ENCODE measurements around the gene IL1RL2.

Gene IL1RL2

GRCh38 chr2:102154946-102155702, 31.7 kb upstream of the IL1RL2 start:
- Histone ChIP-seq H3K9ac (no peak overlapping the region), H4K20me1 (ENCODE audit: insufficient read depth) (no peaks in the 10 kb centered on the region), H3K4me1 (ENCODE audit: low read depth, poor library complexity, severe bottlenecking) (no peaks in the 10 kb centered on the region), H3K79me2 (ENCODE audit: insufficient read depth, low read depth) (no peaks in the 10 kb centered on the region), H3K27ac (no peak overlapping the region), H2AFZ (ENCODE audit: low read depth) (no peak overlapping the region), H3K4me2 (no peak overlapping the region), H3K27me3 (ENCODE audit: insufficient read depth, low read depth) (no peaks in the 10 kb centered on the region), H3K36me3 (ENCODE audit: insufficient read depth) (no peaks in the 10 kb centered on the region), H3K4me3 (IDR thresholded peaks at IDR 0.05; ENCODE audit: insufficient read depth, low read depth, low read length) (no peak overlapping the region)
- no peak for TF ChIP-seq CTCF (conservative IDR thresholded peaks at IDR 0.05; ENCODE audit: low read depth, low read length)

- Histone ChIP-seq H3K79me2 (ENCODE audit: insufficient read depth, low read depth) (no peaks in the 10 kb centered on the region), H3K9ac (no peak overlapping the region), H4K20me1 (ENCODE audit: insufficient read depth) (no peaks in the 10 kb centered on the region), H2AFZ (ENCODE audit: low read depth) (no peak overlapping the region), H3K36me3 (ENCODE audit: insufficient read depth) (no peaks in the 10 kb centered on the region), H3K4me2 (no peak overlapping the region), H3K4me3 (IDR thresholded peaks at IDR 0.05; ENCODE audit: insufficient read depth, low read depth, low read length) (no peak overlapping the region), H3K27ac (no peak overlapping the region), H3K27me3 (ENCODE audit: insufficient read depth, low read depth) (no peaks in the 10 kb centered on the region), H3K4me1 (ENCODE audit: low read depth, poor library complexity, severe bottlenecking) (no peaks in the 10 kb centered on the region)
- no peak for TF ChIP-seq CTCF (conservative IDR thresholded peaks at IDR 0.05; ENCODE audit: low read depth, low read length)
Measured at GRCh38 chr2:102155703-102156515, 30.9 kb upstream of the IL1RL2 start.

GRCh38 chr2:102158011-102158755, 28.6 kb upstream of the IL1RL2 start:
- H2AFZ ChIP-seq (ENCODE audit: low read depth): no peak overlapping the region
- H3K79me2 ChIP-seq (ENCODE audit: insufficient read depth, low read depth): no peaks in the 10 kb centered on the region
- no peak for TF ChIP-seq CTCF (conservative IDR thresholded peaks at IDR 0.05; ENCODE audit: low read depth, low read length)
- H3K4me2 ChIP-seq: no peak overlapping the region
- H3K27me3 ChIP-seq (ENCODE audit: insufficient read depth, low read depth): no peaks in the 10 kb centered on the region
- no peak overlapping the region for H3K9ac ChIP-seq
- no peaks in the 10 kb centered on the region for H3K36me3 ChIP-seq (ENCODE audit: insufficient read depth)
- no peak overlapping the region for H3K27ac ChIP-seq
- H3K4me1 ChIP-seq (ENCODE audit: low read depth, poor library complexity, severe bottlenecking): no peaks in the 10 kb centered on the region
- no peaks in the 10 kb centered on the region for H4K20me1 ChIP-seq (ENCODE audit: insufficient read depth)
- H3K4me3 ChIP-seq (IDR thresholded peaks at IDR 0.05; ENCODE audit: insufficient read depth, low read depth, low read length): no peak overlapping the region

DNA sequence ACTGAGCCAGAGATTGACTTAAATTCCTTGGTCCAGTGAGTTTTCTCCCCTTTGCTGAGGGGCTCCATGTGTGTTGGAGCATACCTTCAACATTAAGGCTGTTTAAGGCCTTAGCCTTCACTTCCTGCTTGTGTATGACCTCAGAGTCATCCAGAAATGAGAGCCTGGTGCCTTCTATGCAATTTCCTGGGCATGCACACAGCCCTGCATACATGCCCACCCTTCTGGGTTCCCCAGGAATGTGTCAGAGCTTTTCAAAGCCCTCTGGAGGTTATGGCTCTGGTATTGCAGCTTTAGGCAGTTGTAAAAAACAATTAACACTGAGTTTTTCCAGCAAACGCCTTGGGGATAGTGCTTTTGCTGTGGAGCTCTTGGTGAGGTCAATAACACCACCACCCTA, 27.5 kb upstream of the IL1RL2 start:
- H3K27me3 ChIP-seq (ENCODE audit: insufficient read depth, low read depth): no peaks in the 10 kb centered on the region
- H3K79me2 ChIP-seq (ENCODE audit: insufficient read depth, low read depth): no peaks in the 10 kb centered on the region

More for the DNA sequence above, 27.5 kb upstream of the IL1RL2 start:
- no peak for TF ChIP-seq CTCF (conservative IDR thresholded peaks at IDR 0.05; ENCODE audit: low read depth, low read length)
- no peak overlapping the region for H2AFZ ChIP-seq (ENCODE audit: low read depth)
- H3K4me1 ChIP-seq (ENCODE audit: low read depth, poor library complexity, severe bottlenecking): no peaks in the 10 kb centered on the region
- no peaks in the 10 kb centered on the region for H3K36me3 ChIP-seq (ENCODE audit: insufficient read depth)
- H3K4me2 ChIP-seq: no peak overlapping the region
- H3K9ac ChIP-seq: no peak overlapping the region
- no peak overlapping the region for H3K4me3 ChIP-seq (IDR thresholded peaks at IDR 0.05; ENCODE audit: insufficient read depth, low read depth, low read length)
- H3K27ac ChIP-seq: no peak overlapping the region
- H4K20me1 ChIP-seq (ENCODE audit: insufficient read depth): no peaks in the 10 kb centered on the region
